ENCODE measurements around the gene ZNF584.
A peak's percentile ranks its signal among the peaks of the same experiment; 100 is the strongest.

ZNF584 gene

GRCh38 chr19:58385891-58386575 is 22.4 kb upstream of the ZNF584 start:
- H4K20me1 ChIP-seq (ENCODE audit: insufficient read depth, low read length), result no peaks in the 10 kb centered on the region
- TF ChIP-seq, protein P1, sequence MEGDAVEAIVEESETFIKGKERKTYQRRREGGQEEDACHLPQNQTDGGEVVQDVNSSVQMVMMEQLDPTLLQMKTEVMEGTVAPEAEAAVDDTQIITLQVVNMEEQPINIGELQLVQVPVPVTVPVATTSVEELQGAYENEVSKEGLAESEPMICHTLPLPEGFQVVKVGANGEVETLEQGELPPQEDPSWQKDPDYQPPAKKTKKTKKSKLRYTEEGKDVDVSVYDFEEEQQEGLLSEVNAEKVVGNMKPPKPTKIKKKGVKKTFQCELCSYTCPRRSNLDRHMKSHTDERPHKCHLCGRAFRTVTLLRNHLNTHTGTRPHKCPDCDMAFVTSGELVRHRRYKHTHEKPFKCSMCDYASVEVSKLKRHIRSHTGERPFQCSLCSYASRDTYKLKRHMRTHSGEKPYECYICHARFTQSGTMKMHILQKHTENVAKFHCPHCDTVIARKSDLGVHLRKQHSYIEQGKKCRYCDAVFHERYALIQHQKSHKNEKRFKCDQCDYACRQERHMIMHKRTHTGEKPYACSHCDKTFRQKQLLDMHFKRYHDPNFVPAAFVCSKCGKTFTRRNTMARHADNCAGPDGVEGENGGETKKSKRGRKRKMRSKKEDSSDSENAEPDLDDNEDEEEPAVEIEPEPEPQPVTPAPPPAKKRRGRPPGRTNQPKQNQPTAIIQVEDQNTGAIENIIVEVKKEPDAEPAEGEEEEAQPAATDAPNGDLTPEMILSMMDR (IDR thresholded peaks at IDR 0.05; ENCODE audit: low read length), result no peak
- TF ChIP-seq EZH2 (optimal IDR thresholded peaks at IDR 0.05; ENCODE audit: low read depth, low read length) (no peak), EZH2phosphoT487 (IDR thresholded peaks at IDR 0.05; ENCODE audit: low read length) (no peak)
- H3K4me2 ChIP-seq (ENCODE audit: low read depth, low read length), result peak overlapping the region; percentile 90
- no peak for DNase-seq
- peak overlapping the region; percentile 87 for H3K4me3 ChIP-seq (ENCODE audit: low read length)
- H3K9me2 ChIP-seq (replicated peaks; ENCODE audit: insufficient read depth, low read length), result no peaks in the 10 kb centered on the region
- H3K27me3 ChIP-seq (replicated peaks; ENCODE audit: insufficient read depth, low read length), result no peaks in the 10 kb centered on the region
- peak overlapping the region; percentile 84 for H3K9ac ChIP-seq (ENCODE audit: low read length)
- H3K4me1 ChIP-seq (ENCODE audit: low read length), result peaks cover 12% of the 10 kb centered on the region; the same call in 1 of the 2 replicates
- peak overlapping the region; percentile 83; the same call in 1 of the 2 replicates for H3K27ac ChIP-seq (ENCODE audit: low read length)
- H3K9me3 ChIP-seq (replicated peaks; ENCODE audit: insufficient read depth, low read length), result no peaks in the 10 kb centered on the region
- H3K79me2 ChIP-seq (ENCODE audit: low read length), result peaks cover 29% of the 10 kb centered on the region
- H2AFZ ChIP-seq (ENCODE audit: low read length), result peak overlapping the region; percentile 74
- H3F3A ChIP-seq (ENCODE audit: insufficient read depth, low read length), result peaks cover 3% of the 10 kb centered on the region; the same call in 1 of the 2 replicates
- peaks cover 10% of the 10 kb centered on the region; the same call in 1 of the 2 replicates for H3K36me3 ChIP-seq (replicated peaks; ENCODE audit: insufficient read depth, low read length)

GRCh38 chr19:58386576-58387337 is 21.7 kb upstream of the ZNF584 start, which contains the start of gene RPS5:
TSS of gene RPS5 (plus strand) at chr19:58387269. CDS start at chr19:58388138, 869 bp downstream.
- H3K9ac ChIP-seq (ENCODE audit: low read length), result peak within 1 kb of the TSS; percentile 84
- peaks cover 12% of the 10 kb centered on the region; the same call in 1 of the 2 replicates for H3K4me1 ChIP-seq (ENCODE audit: low read length)

More at GRCh38 chr19:58386576-58387337, 21.7 kb upstream of the ZNF584 start, which contains the start of gene RPS5:
- no peaks in the 10 kb centered on the region for H3K27me3 ChIP-seq (replicated peaks; ENCODE audit: insufficient read depth, low read length)
- TF ChIP-seq EZH2phosphoT487 (IDR thresholded peaks at IDR 0.05; ENCODE audit: low read length) (no peak), EZH2 (optimal IDR thresholded peaks at IDR 0.05; ENCODE audit: low read depth, low read length) (no peak)
- TF ChIP-seq, protein P1 (IDR thresholded peaks at IDR 0.05; ENCODE audit: low read length), result no peak
- H3K27ac ChIP-seq (ENCODE audit: low read length), result peak within 1 kb of the TSS; percentile 83; the same call in 1 of the 2 replicates
- H3K9me2 ChIP-seq (replicated peaks; ENCODE audit: insufficient read depth, low read length), result no peaks in the 10 kb centered on the region
- H3F3A ChIP-seq (ENCODE audit: insufficient read depth, low read length), result peaks cover 3% of the 10 kb centered on the region; the same call in 1 of the 2 replicates
- no peaks in the 10 kb centered on the region for H4K20me1 ChIP-seq (ENCODE audit: insufficient read depth, low read length)
- H3K36me3 ChIP-seq (replicated peaks; ENCODE audit: insufficient read depth, low read length), result peaks cover 10% of the 10 kb centered on the region; the same call in 1 of the 2 replicates
- peak within 1 kb of the TSS; percentile 87 for H3K4me3 ChIP-seq (ENCODE audit: low read length)
- H3K79me2 ChIP-seq (ENCODE audit: low read length), result peaks cover 30% of the 10 kb centered on the region
- peak within 1 kb of the TSS; percentile 74 for H2AFZ ChIP-seq (ENCODE audit: low read length)
- H3K4me2 ChIP-seq (ENCODE audit: low read depth, low read length), result peak within 1 kb of the TSS; percentile 90
- peak; percentile 98 for DNase-seq
- H3K9me3 ChIP-seq (replicated peaks; ENCODE audit: insufficient read depth, low read length), result no peaks in the 10 kb centered on the region
